Measurements from ENCODE around the gene SLC4A7. TPM values are rescaled to one million over a fixed set of nuclear protein-coding genes. Genes with fewer than 3 reads are reported as not detected.

SLC4A7 gene
- total RNA-seq, 1 experiment from 2014 or later = 90.8 TPM

- no peaks in the 10 kb centered on the region for H3K27me3 Mint-ChIP-seq (ENCODE audit: low read depth)
- no peak for ATAC-seq
- no peak for DNase-seq (ENCODE audit: low spot score)
- no peaks in the 10 kb centered on the region for H3K36me3 Mint-ChIP-seq
- ChIA-PET CTCF (interaction anchor here (1.5 kb wide), 1 partner anchor 22 kb away, joined by 3 read pairs; no protein-coding TSS in a partner anchor), POLR2A (no interaction called here)
- H3K27ac Mint-ChIP-seq = no peak overlapping the region
- no peak for TF ChIP-seq E2F1 (CRISPR knock-in tag; IDR thresholded peaks at IDR 0.05)
- no peak for TF ChIP-seq JUN (CRISPR knock-in tag; IDR thresholded peaks at IDR 0.05)
- no peak for TF ChIP-seq ZBTB43 (CRISPR knock-in tag; IDR thresholded peaks at IDR 0.05)
- TF ChIP-seq, protein P1, sequence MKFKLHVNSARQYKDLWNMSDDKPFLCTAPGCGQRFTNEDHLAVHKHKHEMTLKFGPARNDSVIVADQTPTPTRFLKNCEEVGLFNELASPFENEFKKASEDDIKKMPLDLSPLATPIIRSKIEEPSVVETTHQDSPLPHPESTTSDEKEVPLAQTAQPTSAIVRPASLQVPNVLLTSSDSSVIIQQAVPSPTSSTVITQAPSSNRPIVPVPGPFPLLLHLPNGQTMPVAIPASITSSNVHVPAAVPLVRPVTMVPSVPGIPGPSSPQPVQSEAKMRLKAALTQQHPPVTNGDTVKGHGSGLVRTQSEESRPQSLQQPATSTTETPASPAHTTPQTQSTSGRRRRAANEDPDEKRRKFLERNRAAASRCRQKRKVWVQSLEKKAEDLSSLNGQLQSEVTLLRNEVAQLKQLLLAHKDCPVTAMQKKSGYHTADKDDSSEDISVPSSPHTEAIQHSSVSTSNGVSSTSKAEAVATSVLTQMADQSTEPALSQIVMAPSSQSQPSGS (CRISPR knock-in tag; IDR thresholded peaks at IDR 0.05; ENCODE audit: borderline replicate concordance, low read depth) = no peak
- no peak for TF ChIP-seq PREB (CRISPR knock-in tag; IDR thresholded peaks at IDR 0.05; ENCODE audit: borderline replicate concordance)
- TF ChIP-seq ZNF671 (CRISPR knock-in tag; IDR thresholded peaks at IDR 0.05) = no peak
- no peak for TF ChIP-seq FOXJ3 (CRISPR knock-in tag; IDR thresholded peaks at IDR 0.05; ENCODE audit: borderline replicate concordance)
- TF ChIP-seq ZNF138 (CRISPR knock-in tag; conservative IDR thresholded peaks at IDR 0.05) = no peak
- TF ChIP-seq ZBTB21 (CRISPR knock-in tag; IDR thresholded peaks at IDR 0.05; ENCODE audit: borderline replicate concordance) = no peak
- no peak for TF ChIP-seq MYBL2 (CRISPR knock-in tag; IDR thresholded peaks at IDR 0.05)
- no peak for TF ChIP-seq NR3C1 (CRISPR knock-in tag; conservative IDR thresholded peaks at IDR 0.05; ENCODE audit: low read depth)
- no peak for TF ChIP-seq NFYB (CRISPR knock-in tag; conservative IDR thresholded peaks at IDR 0.05; ENCODE audit: low read depth)
- TF ChIP-seq SMAD3 (CRISPR knock-in tag; IDR thresholded peaks at IDR 0.05; ENCODE audit: borderline replicate concordance) = no peak
- TF ChIP-seq ELF4 (CRISPR knock-in tag; IDR thresholded peaks at IDR 0.05; ENCODE audit: low read depth) = no peak
- no peak for TF ChIP-seq ZNF317 (CRISPR knock-in tag; IDR thresholded peaks at IDR 0.05; ENCODE audit: borderline replicate concordance, low read depth)
- no peak for TF ChIP-seq TCF7 (CRISPR knock-in tag; IDR thresholded peaks at IDR 0.05; ENCODE audit: low read depth)
- TF ChIP-seq ZNF281 (CRISPR knock-in tag; IDR thresholded peaks at IDR 0.05) = no peak
- TF ChIP-seq ATF1 (CRISPR knock-in tag; IDR thresholded peaks at IDR 0.05) = no peak
- TF ChIP-seq, protein P2, sequence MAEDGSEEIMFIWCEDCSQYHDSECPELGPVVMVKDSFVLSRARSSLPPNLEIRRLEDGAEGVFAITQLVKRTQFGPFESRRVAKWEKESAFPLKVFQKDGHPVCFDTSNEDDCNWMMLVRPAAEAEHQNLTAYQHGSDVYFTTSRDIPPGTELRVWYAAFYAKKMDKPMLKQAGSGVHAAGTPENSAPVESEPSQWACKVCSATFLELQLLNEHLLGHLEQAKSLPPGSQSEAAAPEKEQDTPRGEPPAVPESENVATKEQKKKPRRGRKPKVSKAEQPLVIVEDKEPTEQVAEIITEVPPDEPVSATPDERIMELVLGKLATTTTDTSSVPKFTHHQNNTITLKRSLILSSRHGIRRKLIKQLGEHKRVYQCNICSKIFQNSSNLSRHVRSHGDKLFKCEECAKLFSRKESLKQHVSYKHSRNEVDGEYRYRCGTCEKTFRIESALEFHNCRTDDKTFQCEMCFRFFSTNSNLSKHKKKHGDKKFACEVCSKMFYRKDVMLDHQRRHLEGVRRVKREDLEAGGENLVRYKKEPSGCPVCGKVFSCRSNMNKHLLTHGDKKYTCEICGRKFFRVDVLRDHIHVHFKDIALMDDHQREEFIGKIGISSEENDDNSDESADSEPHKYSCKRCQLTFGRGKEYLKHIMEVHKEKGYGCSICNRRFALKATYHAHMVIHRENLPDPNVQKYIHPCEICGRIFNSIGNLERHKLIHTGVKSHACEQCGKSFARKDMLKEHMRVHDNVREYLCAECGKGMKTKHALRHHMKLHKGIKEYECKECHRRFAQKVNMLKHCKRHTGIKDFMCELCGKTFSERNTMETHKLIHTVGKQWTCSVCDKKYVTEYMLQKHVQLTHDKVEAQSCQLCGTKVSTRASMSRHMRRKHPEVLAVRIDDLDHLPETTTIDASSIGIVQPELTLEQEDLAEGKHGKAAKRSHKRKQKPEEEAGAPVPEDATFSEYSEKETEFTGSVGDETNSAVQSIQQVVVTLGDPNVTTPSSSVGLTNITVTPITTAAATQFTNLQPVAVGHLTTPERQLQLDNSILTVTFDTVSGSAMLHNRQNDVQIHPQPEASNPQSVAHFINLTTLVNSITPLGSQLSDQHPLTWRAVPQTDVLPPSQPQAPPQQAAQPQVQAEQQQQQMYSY (CRISPR knock-in tag; IDR thresholded peaks at IDR 0.05) = no peak
- peaks cover 14% of the 10 kb centered on the region for H3K4me1 Mint-ChIP-seq
- H3K9me3 Mint-ChIP-seq = no peaks in the 10 kb centered on the region
- no peak overlapping the region for H3K4me3 Mint-ChIP-seq
Measured at GRCh38 chr3:27521872-27522265, 37.7 kb upstream of the SLC4A7 start.

All from WTC11 (cell line).